Parathyroid adenoma (tissue), 2 donors: ENCODE data around the gene WDR53.

Experiments
- H2AFZ ChIP-seq: fragments of 300-600 bp; sonication (generic); one replicate; pipeline ENCODE4 v1.7.0; 2017; ENCODE audit warnings: antibody characterized with exemption, mild to moderate bottlenecking
- H3K27ac ChIP-seq: fragments of 300-600 bp; sonication (generic); one replicate; pipeline ENCODE4 v1.7.0; 2017
- H3K27me3 ChIP-seq: fragments of 300-600 bp; sonication (generic); one replicate; pipeline ENCODE4 v1.7.0; 2017; ENCODE audit warnings: low read length; ENCODE audit not compliant: control insufficient read depth, insufficient read depth
- H3K36me3 ChIP-seq: fragments of 300-600 bp; sonication (generic); one replicate; pipeline ENCODE4 v1.7.0; 2017; ENCODE audit warnings: low read length; ENCODE audit not compliant: control insufficient read depth, insufficient read depth
- H3K4me1 ChIP-seq: fragments of 300-600 bp; sonication (generic); one replicate; pipeline ENCODE4 v1.7.0; 2017; ENCODE audit warnings: control low read depth
- H3K4me2 ChIP-seq: fragments of 300-600 bp; sonication (generic); one replicate; pipeline ENCODE4 v1.7.0; 2017; ENCODE audit warnings: low read length
- H3K4me3 ChIP-seq: fragments of 300-600 bp; sonication (generic); one replicate; pipeline ENCODE4 v1.7.0; 2017; ENCODE audit warnings: low read depth, low read length
- H3K79me2 ChIP-seq: fragments of 300-600 bp; sonication (generic); one replicate; pipeline ENCODE4 v1.7.0; 2017; ENCODE audit warnings: control low read depth
- H3K9ac ChIP-seq: fragments of 300-600 bp; sonication (generic); one replicate; pipeline ENCODE4 v1.7.0; 2017; ENCODE audit warnings: mild to moderate bottlenecking
- H3K9me3 ChIP-seq: fragments of 300-600 bp; sonication (generic); one replicate; pipeline ENCODE4 v1.7.0; 2017; ENCODE audit warnings: low read length; ENCODE audit not compliant: control insufficient read depth
- CTCF ChIP-seq: fragments of 300-600 bp; sonication (generic); IDR thresholded peaks from one replicate; pipeline ENCODE4 v1.7.0; 2017; ENCODE audit warnings: antibody characterized with exemption, mild to moderate bottlenecking
- donor health status: primary hyperparathyroidism.

Gene WDR53

GRCh38 chr3:196609343-196609775 is 41.0 kb upstream of the WDR53 start:
- no peak overlapping the region for H3K9ac ChIP-seq
- H3K4me1 ChIP-seq = peaks cover 10% of the 10 kb centered on the region
- no peak overlapping the region for H3K27ac ChIP-seq
- no peaks in the 10 kb centered on the region for H3K79me2 ChIP-seq
- peak overlapping the region; percentile 6 for H2AFZ ChIP-seq
- H3K9me3 ChIP-seq = no peaks in the 10 kb centered on the region
- H3K27me3 ChIP-seq = no peaks in the 10 kb centered on the region
- H3K4me2 ChIP-seq = no peak overlapping the region
- no peak overlapping the region for H3K4me3 ChIP-seq
- TF ChIP-seq CTCF = peak; percentile 96
- H3K36me3 ChIP-seq = no peaks in the 10 kb centered on the region

GRCh38 chr3:196608693-196609092 is 40.3 kb upstream of the WDR53 start:
- no peak overlapping the region for H3K27ac ChIP-seq
- H3K9ac ChIP-seq = no peak overlapping the region
- no peak overlapping the region for H3K4me2 ChIP-seq
- no peaks in the 10 kb centered on the region for H3K79me2 ChIP-seq
- no peaks in the 10 kb centered on the region for H3K9me3 ChIP-seq
- H3K36me3 ChIP-seq = no peaks in the 10 kb centered on the region
- no peak for TF ChIP-seq CTCF
- H3K4me1 ChIP-seq = peaks cover 10% of the 10 kb centered on the region
- H3K4me3 ChIP-seq = no peak overlapping the region
- H2AFZ ChIP-seq = no peak overlapping the region
- H3K27me3 ChIP-seq = no peaks in the 10 kb centered on the region

GRCh38 chr3:196604548-196604947 is 36.2 kb upstream of the WDR53 start:
- H3K27me3 ChIP-seq = no peaks in the 10 kb centered on the region
- TF ChIP-seq CTCF = no peak
- H3K4me2 ChIP-seq = no peak overlapping the region
- no peak overlapping the region for H3K4me3 ChIP-seq
- H3K36me3 ChIP-seq = no peaks in the 10 kb centered on the region
- H3K4me1 ChIP-seq = no peaks in the 10 kb centered on the region
- H3K79me2 ChIP-seq = no peaks in the 10 kb centered on the region
- no peak overlapping the region for H3K9ac ChIP-seq
- no peak overlapping the region for H3K27ac ChIP-seq
- no peak overlapping the region for H2AFZ ChIP-seq
- no peaks in the 10 kb centered on the region for H3K9me3 ChIP-seq

GRCh38 chr3:196603683-196604082 is 35.3 kb upstream of the WDR53 start:
- no peak overlapping the region for H3K27ac ChIP-seq
- no peak overlapping the region for H3K4me2 ChIP-seq
- H3K79me2 ChIP-seq = no peaks in the 10 kb centered on the region
- H3K4me1 ChIP-seq = no peaks in the 10 kb centered on the region
- no peak overlapping the region for H3K4me3 ChIP-seq
- no peaks in the 10 kb centered on the region for H3K27me3 ChIP-seq
- TF ChIP-seq CTCF = no peak
- no peak overlapping the region for H3K9ac ChIP-seq
- no peaks in the 10 kb centered on the region for H3K36me3 ChIP-seq
- no peaks in the 10 kb centered on the region for H3K9me3 ChIP-seq
- no peak overlapping the region for H2AFZ ChIP-seq

- no peak overlapping the region for H3K4me2 ChIP-seq
- H3K4me3 ChIP-seq = no peak overlapping the region
- H3K9me3 ChIP-seq = no peaks in the 10 kb centered on the region
- no peak overlapping the region for H2AFZ ChIP-seq
- H3K27ac ChIP-seq = no peak overlapping the region
- no peaks in the 10 kb centered on the region for H3K4me1 ChIP-seq
- H3K9ac ChIP-seq = no peak overlapping the region
- TF ChIP-seq CTCF = no peak
- H3K36me3 ChIP-seq = no peaks in the 10 kb centered on the region
- H3K27me3 ChIP-seq = no peaks in the 10 kb centered on the region
- no peaks in the 10 kb centered on the region for H3K79me2 ChIP-seq
These were observed 34.3 kb upstream of the WDR53 start for GRCh38 chr3:196602673-196603072.
